RCC 7860 (cell line): ENCODE measurements around the gene MYL12B.
"Not testable (repeated sequence)": the region's sequence is repeated elsewhere in the genome, so short reads cannot be mapped to it uniquely, and the experiment has no call there.

Experiments used
- DNase-seq: peaks from one replicate; pipeline ENCODE4 v3.0.0-alpha.2; 2015; ENCODE audit warnings: low spot score
- FAIRE-seq: peaks from 2 replicates; lab custom pipeline; 2012; peaks lifted over from hg19 to GRCh38; lab: Jason Lieb, UNC

MYL12B gene

DNA sequence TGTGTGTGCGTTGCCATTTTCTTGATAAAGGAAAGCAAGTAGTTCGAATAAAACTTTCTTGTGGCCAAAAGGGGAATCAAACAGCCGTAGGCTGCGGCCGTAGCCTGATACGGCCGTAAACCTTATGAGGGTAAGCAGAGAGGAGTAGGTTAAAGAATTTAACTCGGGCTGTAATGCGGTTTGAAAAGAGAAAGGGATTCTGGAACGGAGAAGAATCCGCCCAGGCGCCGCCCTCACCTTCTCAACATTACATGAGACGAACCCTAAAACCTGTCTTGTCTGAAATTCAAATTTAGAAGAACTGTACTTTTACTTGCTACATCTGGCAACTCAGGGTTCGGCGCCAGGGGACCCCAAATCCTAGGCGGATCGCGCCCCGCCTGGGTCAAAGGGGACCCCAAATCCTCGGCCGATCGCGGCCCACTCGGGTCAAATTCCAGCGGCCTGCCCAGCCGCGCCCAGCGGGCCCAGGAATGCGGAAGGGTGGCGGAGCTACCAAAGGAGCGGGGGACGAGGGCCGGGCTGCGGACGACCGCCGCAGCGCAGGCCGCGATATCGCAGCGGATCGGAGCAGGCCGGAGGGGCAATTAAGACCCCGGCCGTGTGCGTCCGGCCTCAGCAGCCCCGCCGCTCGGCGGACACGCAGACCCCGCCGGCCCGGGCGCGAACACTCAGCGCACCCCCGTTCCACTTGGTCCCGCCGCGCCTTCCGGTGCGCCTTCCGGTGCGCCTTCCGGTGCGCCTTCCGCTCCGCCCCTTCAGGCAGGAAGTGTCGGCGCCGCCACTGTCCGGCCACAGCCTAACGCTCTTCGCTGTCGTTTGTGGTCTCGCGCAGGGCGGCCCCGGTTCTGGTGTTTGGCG, at the start of gene MYL12B:
MYL12B (plus strand) TSS at position 761 of the 861 bp plus-strand sequence. CDS start 10,766 bp downstream, outside the sequence.
- no peak for FAIRE-seq
- DNase-seq = peak; percentile 62

DNA sequence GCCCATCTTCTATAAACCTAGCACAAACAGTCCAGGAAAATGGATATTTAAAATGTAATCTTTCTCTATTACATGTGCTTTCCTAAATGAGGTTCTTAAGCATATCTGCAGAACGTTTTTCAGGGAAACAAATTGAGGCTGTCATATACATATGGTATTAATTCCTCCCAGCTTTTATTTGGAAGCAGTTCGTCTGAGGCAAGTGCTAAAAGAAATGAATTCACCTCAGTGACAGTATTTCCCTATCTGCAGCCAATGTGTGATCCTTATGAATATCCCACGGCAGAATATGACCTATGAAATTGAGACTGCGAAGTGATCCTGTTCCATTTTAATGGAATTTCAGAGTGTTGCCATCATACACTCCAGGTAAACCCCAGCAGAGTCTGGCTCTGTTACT, 49.3 kb upstream of the MYL12B start:
- FAIRE-seq (no peak), DNase-seq (no peak)

DNA sequence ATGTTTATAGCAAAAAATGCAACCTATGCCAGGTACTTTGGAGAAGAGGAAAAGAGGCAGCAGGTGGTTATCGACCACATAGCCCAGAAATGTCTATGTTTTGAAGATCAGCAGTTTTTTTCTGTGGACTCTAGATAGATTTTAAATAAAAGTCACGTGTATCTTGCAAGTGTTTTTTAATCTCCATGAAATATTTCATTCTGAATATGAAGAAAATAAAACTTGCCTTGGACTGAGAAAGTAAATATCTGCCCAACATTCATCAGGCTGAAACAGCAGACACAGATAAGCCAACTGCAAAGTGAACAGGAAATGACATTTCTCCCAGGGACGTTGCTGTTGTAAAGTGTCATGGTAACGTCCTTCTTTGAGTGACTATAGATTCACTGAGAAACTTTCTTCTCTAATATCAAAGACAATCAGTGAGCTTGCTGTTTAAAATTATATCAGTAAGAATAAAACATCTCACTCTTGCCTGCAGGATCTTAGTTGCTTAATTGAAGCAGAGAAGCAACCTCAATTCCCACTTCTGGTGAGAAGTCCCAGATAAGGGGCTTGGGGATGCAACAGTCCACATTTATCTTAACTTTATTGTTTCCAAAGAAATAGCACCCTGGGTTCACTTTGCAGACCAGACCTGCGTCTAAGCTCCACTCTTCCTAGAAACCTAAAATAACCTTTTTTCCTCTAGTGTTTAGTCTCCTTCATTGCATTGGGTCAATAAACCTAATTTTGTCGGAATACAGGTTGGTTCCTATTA, 48.5 kb upstream of the MYL12B start:
- DNase-seq (no peak), FAIRE-seq (no peak)

DNA sequence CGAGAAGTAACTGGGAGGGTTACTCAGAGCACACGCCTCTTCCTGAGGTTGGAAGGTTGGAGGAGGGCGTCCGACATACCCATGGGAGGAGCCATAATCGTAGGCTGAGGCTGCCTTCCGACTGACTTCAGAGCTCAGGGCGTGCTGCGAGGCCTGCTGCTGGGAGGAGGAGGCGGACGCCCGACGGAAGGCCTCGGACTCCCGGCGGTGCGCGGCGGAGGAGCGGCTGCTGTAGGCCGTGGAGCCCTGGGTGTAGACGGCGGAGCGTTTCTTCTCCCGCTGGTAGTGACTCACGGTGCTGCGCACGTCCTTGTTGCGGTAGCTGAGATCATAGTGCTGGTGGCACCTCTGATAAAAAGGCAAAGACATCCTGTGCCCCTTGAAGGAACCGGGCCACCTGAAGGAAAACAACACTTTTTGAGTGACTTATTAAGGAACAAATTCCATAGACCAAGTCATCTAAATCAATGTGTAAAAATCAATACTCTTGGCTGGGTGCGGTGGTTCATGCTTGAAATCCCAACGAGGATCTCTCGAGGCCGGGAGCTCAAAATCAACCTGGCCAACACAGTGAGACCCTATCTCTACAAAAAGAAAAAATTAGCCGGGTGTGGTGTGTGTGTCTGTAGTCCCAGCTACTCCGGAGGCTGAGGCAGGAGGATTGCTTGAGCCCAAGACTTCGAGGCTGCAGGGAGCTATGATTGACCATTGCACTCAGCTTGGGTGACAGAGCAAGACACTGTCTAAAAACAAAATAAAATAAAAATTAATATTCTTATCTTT, 46.9 kb upstream of the MYL12B start:
- no peak for FAIRE-seq
- DNase-seq = no peak

DNA sequence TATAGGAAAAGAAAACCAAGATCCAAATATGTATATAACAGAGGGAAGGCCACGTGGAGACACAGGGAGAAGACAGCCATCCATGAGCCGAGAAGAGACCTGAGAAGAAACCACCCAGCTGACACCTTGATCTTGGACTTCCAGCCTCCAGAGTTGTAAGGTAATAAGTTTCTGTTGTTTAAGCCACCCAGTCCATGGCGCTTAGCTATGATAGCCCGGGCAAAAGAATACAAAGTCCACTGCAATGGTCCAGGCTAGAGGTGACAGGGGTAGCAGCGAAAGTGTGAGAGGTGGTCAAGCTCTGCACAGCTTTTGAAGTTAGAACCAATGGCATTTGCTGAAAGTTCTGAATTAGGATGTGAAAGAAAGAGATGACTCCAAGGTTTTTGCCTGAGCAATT, 44.9 kb upstream of the MYL12B start:
- FAIRE-seq = no peak
- DNase-seq = no peak

DNA sequence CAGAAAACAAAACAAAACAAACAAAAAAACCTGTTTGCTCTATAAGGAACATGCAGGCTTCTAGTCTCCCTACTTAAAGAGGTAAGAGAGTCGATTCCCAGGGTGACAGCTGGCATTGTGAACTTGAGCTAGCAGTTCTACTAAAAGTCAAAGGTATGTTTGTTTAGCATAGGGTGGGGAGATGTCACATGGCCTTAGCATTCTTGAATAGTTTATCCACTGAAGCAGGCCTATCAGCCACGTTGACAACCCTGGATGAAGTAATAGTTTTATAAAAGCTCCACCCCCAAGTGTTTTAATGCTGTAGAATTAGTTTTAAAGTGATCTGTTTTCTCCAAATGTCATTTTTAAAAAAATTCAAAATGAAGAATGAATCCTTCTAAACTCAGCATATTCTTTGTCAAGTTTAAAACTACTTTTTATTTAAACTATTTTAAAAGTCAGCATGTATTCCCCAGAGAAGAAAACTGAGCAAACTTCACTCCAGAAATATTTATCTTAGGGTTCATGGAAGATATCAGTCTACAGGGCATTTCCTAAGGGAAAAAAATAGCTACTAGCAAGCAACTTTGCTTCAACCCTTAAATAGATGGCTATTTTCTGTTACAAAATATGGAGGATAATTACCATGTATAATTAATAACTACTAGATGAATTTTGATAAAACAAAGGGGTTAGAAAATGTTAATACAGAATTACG, 43.8 kb upstream of the MYL12B start:
- no peak for DNase-seq

DNA sequence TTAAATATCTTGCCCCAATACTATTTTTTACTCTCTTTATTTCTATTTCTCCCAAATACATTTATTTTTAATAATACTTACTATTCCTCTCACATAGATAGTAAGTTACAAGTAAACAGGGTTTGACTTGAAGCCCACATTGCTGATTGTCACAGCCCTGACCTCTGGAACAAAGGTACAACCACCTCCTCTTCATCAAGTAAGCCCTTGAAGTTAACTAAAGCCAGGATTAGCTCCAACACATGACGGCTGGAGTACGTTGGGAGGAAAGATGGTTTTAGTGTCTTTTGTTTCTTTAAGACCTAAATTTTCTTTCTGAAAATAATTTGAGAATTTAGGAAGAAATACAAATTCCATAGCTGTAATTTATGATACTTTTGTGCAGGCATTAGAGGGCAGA, 43.1 kb upstream of the MYL12B start:
- DNase-seq (no peak), FAIRE-seq (no peak)

More for the DNA sequence above, 43.8 kb upstream of the MYL12B start:
- no peak for FAIRE-seq

DNA sequence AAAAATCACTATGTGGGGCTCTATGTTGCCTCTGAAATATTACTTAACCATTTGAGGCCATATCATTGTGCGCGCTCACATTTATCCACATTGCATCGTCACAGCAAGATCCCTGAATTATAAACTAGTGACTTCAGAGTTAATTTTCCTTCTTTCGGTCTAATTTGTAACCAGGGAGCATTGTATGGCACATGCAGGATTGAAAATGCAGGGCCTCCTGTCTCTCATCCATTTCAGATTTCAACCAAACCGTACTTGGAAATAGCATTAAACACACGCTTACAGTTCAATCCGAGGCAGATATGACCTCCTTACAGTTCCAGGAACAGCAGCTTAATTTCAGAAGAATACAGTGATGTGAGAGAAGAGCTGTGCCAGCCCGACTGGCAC, 42.7 kb upstream of the MYL12B start:
- FAIRE-seq (no peak), DNase-seq (no peak)

DNA sequence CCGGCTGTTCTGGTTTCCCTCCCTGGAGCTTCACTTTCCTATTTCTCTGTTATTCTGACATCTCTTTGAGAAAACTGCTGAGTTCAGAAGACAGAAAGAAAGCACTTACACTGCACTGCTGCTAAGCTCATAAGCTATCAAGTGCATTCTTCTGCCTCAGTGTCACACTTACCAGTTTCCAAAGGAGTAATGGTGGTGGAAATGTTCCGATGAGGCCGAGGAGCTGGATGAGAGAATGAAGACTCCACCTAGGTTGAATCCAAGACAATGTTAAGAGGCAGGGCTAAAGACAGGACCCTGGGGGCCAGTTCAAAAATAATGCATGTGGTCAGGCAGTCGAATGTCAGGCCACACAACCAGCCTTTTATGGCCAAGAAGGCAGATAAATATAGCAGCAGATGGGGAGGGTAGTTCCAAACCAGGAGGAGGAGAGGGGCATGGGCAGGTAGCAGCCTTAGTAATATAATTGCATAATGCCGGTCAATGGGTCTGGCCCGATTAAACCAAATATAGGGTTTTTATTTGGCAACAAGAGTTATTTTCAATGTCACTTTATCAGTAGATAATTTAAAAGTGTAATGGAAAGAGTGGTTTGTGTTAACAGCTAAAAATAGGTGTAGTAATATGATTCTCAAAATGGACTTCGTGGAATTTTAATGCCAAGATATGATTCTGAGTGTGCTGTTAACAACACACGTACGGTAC, 42.1 kb upstream of the MYL12B start, which contains the start of gene MYOM1:
MYOM1 (minus strand) TSS at position 338 of the 705 bp plus-strand sequence. CDS start 4,745 bp downstream, outside the sequence.
- FAIRE-seq = no peak
- no peak for DNase-seq

DNA sequence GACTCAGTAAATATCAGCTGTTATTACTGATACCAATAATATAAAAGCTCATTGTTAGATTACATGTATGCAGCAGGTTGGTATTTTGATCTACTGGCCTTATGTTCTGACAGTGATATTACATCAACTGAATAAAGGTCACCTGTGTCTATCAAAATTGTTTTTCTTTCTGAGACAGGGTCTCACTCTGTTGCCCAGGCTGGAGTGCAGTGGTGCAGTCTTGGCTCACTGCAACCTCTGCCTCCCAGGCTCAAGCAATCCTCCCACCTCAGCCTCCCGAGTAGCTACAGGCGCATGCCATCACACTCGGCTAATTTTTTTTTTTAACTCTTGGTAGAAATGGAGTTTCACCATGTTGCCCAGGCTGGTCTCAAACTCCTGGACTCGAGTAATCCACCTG, 41.1 kb upstream of the MYL12B start:
- DNase-seq, FAIRE-seq: not testable (repeated sequence)

DNA sequence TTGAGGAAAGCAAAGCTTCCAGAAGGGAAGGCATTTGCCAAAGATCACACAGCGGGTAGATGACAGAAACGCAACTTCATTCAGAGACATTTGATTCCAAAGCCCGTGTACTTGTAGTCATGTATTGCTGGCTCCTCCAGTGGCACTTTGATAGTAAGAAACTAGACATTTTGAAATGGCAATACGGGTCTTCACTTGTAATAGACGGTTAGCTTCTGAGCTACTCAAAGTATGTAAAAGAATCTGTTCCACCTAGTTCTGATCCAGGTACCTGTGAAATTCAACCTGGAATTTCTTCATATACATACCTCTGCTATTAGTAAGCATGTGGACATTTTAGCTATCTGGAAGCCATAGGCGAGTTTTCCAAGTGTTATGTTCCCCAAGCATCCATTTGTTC, 40.4 kb upstream of the MYL12B start:
- FAIRE-seq = no peak

DNA sequence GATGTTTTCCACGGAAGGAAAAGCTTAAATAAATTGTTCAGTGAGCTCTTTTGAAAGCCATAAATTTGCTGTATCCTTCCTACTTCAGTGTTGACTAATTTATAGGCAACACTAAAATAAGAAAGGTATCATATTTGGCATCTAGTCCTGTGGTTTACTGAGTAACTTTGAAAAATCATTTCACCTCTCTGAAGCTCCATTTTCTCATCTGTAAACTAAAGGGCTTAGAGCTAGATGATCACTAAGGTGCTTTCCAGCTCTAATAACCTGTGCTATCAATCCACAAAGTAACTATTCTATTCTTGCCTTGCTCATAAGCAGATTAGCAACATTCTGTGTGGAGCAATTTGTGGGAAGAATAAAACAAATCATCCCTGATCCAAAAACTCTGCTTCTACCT, 38.6 kb upstream of the MYL12B start:
- DNase-seq (no peak), FAIRE-seq (no peak)

More for the DNA sequence above, 40.4 kb upstream of the MYL12B start:
- DNase-seq = no peak

DNA sequence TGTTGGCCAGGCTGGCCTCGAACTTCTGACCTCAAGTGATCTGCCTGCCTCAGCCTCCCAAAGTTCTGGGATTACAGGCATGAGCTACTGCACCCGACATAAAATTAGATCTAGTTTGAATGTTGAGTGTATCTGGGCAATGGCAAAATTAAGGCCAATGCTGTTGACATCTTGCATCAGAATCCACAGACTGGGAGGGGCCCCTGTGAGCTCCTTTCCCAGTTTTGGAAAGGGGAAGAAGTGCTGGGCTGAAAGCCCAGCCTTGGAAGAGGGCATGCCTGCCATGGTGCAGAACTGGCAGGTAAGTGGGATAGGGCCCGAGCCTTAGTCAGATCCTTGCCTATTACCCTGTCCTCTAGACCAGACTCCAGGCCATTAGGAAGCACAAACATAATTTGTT, 37.7 kb upstream of the MYL12B start:
- DNase-seq = no peak
- FAIRE-seq = no peak

DNA sequence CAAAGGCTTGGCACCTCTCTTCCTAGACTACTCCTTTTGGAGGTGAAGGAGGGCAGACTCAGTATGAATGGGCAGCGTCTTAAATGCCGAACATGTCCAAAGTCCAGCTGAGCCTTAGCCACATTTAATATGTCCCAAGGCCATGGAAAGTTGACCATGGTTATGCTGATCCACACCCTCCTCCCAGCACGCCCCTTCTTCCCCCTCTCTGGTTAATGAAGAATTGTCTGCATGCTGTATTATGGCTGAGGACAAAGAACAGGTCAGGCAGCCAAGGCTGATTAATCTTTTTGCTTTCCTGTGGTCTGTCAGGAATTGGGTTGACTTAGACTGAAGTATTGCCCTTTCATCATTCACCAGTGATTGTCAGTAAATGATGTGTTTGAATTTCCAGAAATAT, 36.3 kb upstream of the MYL12B start:
- FAIRE-seq = no peak
- no peak for DNase-seq

DNA sequence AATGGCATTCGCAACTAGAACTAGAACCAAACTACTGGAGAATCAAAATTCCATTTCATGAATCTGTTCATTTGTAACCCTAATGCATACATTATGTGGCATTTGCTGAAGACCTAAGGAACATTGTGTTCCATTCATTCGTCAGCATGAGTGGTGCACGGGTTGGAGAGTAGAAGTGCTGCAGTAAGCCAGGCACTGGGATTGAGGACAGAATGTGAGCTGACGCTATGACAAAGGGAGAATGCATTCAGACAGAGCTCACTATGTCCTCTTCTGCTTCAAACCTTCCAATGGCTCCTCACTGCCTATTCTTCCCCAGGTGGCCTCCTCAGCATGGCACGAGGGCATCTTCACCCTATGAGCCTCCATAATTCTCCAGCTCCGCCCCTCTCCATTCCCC, 35.9 kb upstream of the MYL12B start:
- FAIRE-seq (no peak), DNase-seq (no peak)

DNA sequence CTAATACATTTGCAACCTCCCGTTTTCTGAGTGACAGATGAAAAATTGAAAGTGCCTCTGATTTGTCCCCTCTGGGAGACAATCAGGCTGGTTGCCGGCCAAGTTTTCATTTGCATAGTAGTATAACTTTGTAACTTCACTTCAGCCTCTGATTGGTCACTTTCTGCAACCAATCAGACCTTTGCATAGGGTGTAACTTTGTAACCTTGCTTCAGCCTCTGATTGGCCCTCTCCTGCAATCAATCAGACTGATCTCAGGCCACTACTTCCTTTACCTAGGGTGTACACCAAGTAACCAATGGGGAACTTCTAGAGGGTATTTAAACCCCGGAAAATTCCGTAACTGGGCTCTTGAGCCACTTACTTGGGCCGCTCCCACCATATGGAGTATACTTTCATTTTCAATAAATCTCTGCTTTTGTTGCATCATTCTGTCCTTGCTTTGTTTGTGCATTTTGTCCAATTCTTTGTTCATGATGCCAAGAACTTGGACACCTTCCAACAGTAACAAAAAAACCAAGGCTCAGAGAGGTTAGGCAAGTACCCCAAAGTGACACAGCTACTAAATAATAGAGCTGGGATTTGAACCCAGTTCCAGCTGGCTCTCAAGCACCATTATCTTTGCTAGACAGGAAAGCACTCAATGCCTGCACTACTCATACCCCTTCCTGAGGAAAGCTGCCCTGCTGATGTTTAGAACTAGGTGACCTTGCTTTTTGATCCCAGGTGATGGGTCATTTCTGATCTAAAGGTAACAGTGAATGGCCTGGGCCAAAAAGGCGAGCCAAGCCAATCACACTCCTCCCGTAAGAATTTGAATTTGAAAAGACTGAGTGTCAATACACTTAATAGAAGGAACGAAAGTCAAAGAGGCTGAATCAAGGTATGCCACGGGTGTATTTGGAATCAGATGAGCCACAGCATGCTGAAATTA, 31.3 kb upstream of the MYL12B start:
- DNase-seq (no peak), FAIRE-seq (no peak)

DNA sequence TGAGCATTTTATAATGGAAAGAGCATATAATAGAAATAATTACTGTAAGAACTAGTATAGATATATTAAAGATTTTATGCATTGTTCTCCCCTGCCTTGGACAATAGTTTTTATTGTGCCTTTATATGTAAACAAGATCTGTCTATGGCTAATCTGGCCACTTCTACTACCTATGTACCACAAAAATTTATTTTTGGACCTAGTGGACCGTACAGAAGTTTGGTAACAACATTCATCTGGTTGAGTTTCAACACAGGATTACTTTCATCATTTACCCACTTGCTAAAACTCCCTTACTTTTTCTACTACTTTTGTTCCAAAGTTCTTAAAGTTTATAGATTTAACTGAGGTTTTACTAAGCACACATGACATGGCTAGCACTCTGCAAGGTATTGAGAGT, 28.9 kb upstream of the MYL12B start:
- no peak for FAIRE-seq
- no peak for DNase-seq

DNA sequence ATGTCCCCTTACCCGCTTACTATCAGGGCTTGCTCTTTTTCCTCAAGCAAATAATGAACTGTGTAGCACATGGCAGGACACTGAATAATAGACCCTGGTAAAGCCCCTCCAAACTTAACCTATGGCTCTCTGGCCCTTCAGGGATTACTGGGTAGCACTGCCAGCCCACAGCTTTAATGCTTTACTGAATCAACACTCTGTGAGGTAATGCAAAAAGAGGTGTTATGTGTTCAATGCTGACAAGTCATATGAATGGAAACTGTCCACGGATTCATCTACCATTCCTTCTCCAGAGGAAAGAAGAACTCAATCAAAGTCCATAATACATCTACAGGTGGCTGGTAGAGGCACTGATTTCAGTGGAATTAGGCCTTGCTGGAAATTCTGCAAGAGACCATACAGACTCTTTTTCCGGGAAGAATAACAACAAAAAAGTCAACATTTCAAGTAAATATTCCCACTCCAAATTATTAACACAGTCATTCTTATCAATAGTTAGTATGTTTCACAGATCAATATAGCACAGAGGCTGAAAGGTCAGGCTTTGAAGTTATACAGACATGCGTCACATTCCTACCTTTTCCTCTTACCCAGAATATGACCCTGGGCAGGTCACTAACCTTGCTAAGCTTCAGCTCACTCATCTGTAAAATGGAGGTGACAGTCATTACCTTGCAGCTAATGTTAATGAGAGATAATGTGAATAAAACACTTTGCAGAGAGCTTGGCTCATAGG, 28.3 kb upstream of the MYL12B start:
- DNase-seq (no peak), FAIRE-seq (no peak)
